Caco-2 (cell line): ENCODE results near the gene HTR1D. TPM values are rescaled to one million over a fixed set of nuclear protein-coding genes. Genes with fewer than 3 reads are reported as not detected.
A peak's percentile ranks its signal among the peaks of the same experiment; 100 is the strongest.
"Not testable (repeated sequence)": the region's sequence is repeated elsewhere in the genome, so short reads cannot be mapped to it uniquely, and the experiment has no call there.

Experiments
- Bru-seq: library from RNA; stranded (reverse); fragments of 400-500 nt; gene quantifications from one replicate; lab custom pipeline; 2021; lab: Mats Ljungman, UMichigan
- BruChase-seq, 2 experiments: library from RNA; stranded (reverse); fragments of 400-500 nt; gene quantifications; one replicate each; lab custom pipeline; 2021; lab: Mats Ljungman, UMichigan
- BruUV-seq: library from RNA; stranded (reverse); fragments of 400-500 nt; replicated peaks from 2 replicates; lab custom pipeline; 2021; lab: Mats Ljungman, UMichigan
- CTCF ChIA-PET: fragments of 300-600 bp; sonication (Branson Sonifier 250); formaldehyde crosslinking; loops from one replicate; lab custom pipeline; 2022; ENCODE audit warnings: antibody characterized with exemption; lab: Charles Lee
- POLR2A ChIA-PET: fragments of 300-600 bp; sonication (Branson Sonifier 250); formaldehyde crosslinking; loops from one replicate; lab custom pipeline; 2022; ENCODE audit warnings: antibody characterized with exemption; lab: Charles Lee
- DNase-seq, 2 experiments: peaks; one replicate each; pipeline versions ENCODE4 v3.0.0 to v3.0.0-alpha.2; 2020 to 2022
- H3K27me3 ChIP-seq: replicated peaks from 2 replicates; pipeline ENCODE4 v1.6.0; 2011; ENCODE audit warnings: low read length; ENCODE audit not compliant: control insufficient read depth, insufficient read depth
- H3K36me3 ChIP-seq: 2 replicates; pipeline ENCODE4 v1.5.1; 2011; ENCODE audit warnings: low read length; ENCODE audit not compliant: control insufficient read depth, insufficient read depth
- H3K4me1 ChIP-seq: fragments of 250-450 bp; sonication (Bioruptor Pico); 2 replicates; pipeline ENCODE4 v1.5.1; 2020; ENCODE audit warnings: mild to moderate bottlenecking
- H3K4me3 ChIP-seq: 2 replicates; pipeline ENCODE4 v1.5.1; 2011; ENCODE audit warnings: low read depth, mild to moderate bottlenecking, control low read depth, low read length
- H3K9me3 ChIP-seq: fragments of 250-450 bp; sonication (Bioruptor Pico); 2 replicates; pipeline ENCODE4 v1.5.1; 2020; ENCODE audit warnings: mild to moderate bottlenecking, moderate library complexity
- H3K27ac Mint-ChIP-seq: one replicate; pipeline ENCODE4 v1.8.0; 2022; ENCODE audit warnings: mixed read lengths; ENCODE audit not compliant: unreplicated experiment
- H3K27me3 Mint-ChIP-seq: one replicate; pipeline ENCODE4 v1.8.0; 2022; ENCODE audit warnings: mixed read lengths; ENCODE audit not compliant: insufficient read depth, unreplicated experiment
- H3K36me3 Mint-ChIP-seq: one replicate; pipeline ENCODE4 v1.8.0; 2022; ENCODE audit warnings: mild to moderate bottlenecking, mixed read lengths; ENCODE audit not compliant: insufficient read depth, unreplicated experiment
- H3K4me1 Mint-ChIP-seq: one replicate; pipeline ENCODE4 v1.8.0; 2022; ENCODE audit warnings: low read depth, mixed read lengths; ENCODE audit not compliant: unreplicated experiment
- H3K4me3 Mint-ChIP-seq: one replicate; pipeline ENCODE4 v1.8.0; 2022; ENCODE audit warnings: mild to moderate bottlenecking, moderate library complexity, mixed read lengths; ENCODE audit not compliant: unreplicated experiment
- H3K9me3 Mint-ChIP-seq: one replicate; pipeline ENCODE4 v1.8.0; 2022; ENCODE audit warnings: mixed read lengths; ENCODE audit not compliant: unreplicated experiment
- intact Hi-C: fragments of 100-400 bp; cut with micrococcal nuclease; formaldehyde crosslinking; loops from one replicate; pipeline ENCODE4 v1.10.0; 2022; ENCODE audit not compliant: unreplicated experiment
- long read RNA-seq: library from polyadenylated mRNA; stranded (forward); transcript quantifications from one replicate; pipeline ENCODE4 v2.0.0, GENCODE V29; 2022
- total RNA-seq: library from RNA; stranded (reverse); gene quantifications from 2 replicates; pipeline ENCODE4 v1.2.3, GENCODE V29; 2022
- TF ChIP-seq, protein P1 (sequence below), 2 experiments: fragments of 200-600 bp in 1 of 2; IDR thresholded peaks; 1 replicate in 1 of 2; 2 replicates in 1 of 2; pipeline versions ENCODE4 v1.5.1 to v1.8.0; 2011 to 2022; ENCODE audit warnings: antibody characterized with exemption in 1 of 2, control low read depth in 1 of 2, inconsistent platforms in 1 of 2, low read depth in 1 of 2, low read length in 1 of 2, mild to moderate bottlenecking in 1 of 2, moderate library complexity in 1 of 2; ENCODE audit not compliant: insufficient read depth in 1 of 2, severe bottlenecking in 1 of 2, unreplicated experiment in 1 of 2

The HTR1D gene, protein sequence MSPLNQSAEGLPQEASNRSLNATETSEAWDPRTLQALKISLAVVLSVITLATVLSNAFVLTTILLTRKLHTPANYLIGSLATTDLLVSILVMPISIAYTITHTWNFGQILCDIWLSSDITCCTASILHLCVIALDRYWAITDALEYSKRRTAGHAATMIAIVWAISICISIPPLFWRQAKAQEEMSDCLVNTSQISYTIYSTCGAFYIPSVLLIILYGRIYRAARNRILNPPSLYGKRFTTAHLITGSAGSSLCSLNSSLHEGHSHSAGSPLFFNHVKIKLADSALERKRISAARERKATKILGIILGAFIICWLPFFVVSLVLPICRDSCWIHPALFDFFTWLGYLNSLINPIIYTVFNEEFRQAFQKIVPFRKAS
- total RNA-seq = 7.7 and 8.7 TPM in 2 replicates
- Bru-seq, nascent RNA = percentile 56 among the genes with signal in this experiment
- BruChase-seq, experiment 1, labeled RNA remaining after a 2-hour chase = percentile 87 among the genes with signal in this experiment
- percentile 84 among the genes with signal in this experiment for BruChase-seq, experiment 2, labeled RNA remaining after a 6-hour chase
- long read RNA-seq, partial matches to known transcripts = 0 of 7 reads
- long read RNA-seq, other reads (novel, unspliced or antisense) = 4 of 7 reads

GRCh38 chr1:23217421-23218115, at the start of gene HTR1D:
HTR1D (minus strand) TSS chr1:23217502; CDS start chr1:23194219, 23,283 bp downstream.
- POLR2A ChIA-PET = no interaction called here
- Mint-ChIP-seq H3K4me1 (peaks cover 6% of the 10 kb centered on the region), H3K27me3 (no peaks in the 10 kb centered on the region), H3K4me3 (peak within 1 kb of the TSS; percentile 68), H3K36me3 (no peaks in the 10 kb centered on the region), H3K9me3 (no peaks in the 10 kb centered on the region), H3K27ac (no peak within 1 kb of the TSS)
- TF ChIP-seq, protein P1, sequence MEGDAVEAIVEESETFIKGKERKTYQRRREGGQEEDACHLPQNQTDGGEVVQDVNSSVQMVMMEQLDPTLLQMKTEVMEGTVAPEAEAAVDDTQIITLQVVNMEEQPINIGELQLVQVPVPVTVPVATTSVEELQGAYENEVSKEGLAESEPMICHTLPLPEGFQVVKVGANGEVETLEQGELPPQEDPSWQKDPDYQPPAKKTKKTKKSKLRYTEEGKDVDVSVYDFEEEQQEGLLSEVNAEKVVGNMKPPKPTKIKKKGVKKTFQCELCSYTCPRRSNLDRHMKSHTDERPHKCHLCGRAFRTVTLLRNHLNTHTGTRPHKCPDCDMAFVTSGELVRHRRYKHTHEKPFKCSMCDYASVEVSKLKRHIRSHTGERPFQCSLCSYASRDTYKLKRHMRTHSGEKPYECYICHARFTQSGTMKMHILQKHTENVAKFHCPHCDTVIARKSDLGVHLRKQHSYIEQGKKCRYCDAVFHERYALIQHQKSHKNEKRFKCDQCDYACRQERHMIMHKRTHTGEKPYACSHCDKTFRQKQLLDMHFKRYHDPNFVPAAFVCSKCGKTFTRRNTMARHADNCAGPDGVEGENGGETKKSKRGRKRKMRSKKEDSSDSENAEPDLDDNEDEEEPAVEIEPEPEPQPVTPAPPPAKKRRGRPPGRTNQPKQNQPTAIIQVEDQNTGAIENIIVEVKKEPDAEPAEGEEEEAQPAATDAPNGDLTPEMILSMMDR (IDR thresholded peaks at IDR 0.05; ENCODE audit: insufficient read depth in 1 of 2, low read depth in 1 of 2, low read length in 1 of 2, severe bottlenecking in 1 of 2, unreplicated experiment in 1 of 2) = no peak
- Histone ChIP-seq H3K36me3 (no peaks in the 10 kb centered on the region; the same call in 1 of the 2 replicates), H3K9me3 (no peaks in the 10 kb centered on the region), H3K27me3 (no peaks in the 10 kb centered on the region), H3K4me1 (peaks cover 7% of the 10 kb centered on the region), H3K4me3 (peak within 1 kb of the TSS; percentile 71)
- intact Hi-C loops = loop anchor here (5.0 kb wide), 1 partner anchor 55 kb away; no protein-coding TSS in a partner anchor
- peak in 1 of 2 experiments; percentile 51 for DNase-seq
- BruUV-seq = no TSS peak
- CTCF ChIA-PET = interaction anchor here (0.6 to 0.7 kb wide), 2 partner anchors 168 to 1194 kb away, joined by 3 read pairs; no protein-coding TSS in a partner anchor

GRCh38 chr1:23263380-23263887, 46.1 kb upstream of the HTR1D start:
- no peaks in the 10 kb centered on the region for H3K36me3 Mint-ChIP-seq
- no peak overlapping the region for H3K27ac Mint-ChIP-seq
- no peak overlapping the region for H3K4me3 Mint-ChIP-seq
- POLR2A ChIA-PET = no interaction called here
- intact Hi-C loops = no loop called here
- CTCF ChIA-PET = interaction anchor here (0.5 kb wide), 1 partner anchor 10 kb away, joined by 3 read pairs; no protein-coding TSS in a partner anchor
- no TSS peak for BruUV-seq
- Histone ChIP-seq H3K27me3 (no peaks in the 10 kb centered on the region), H3K4me1 (no peaks in the 10 kb centered on the region), H3K9me3 (no peaks in the 10 kb centered on the region), H3K4me3 (no peak overlapping the region), H3K36me3 (no peaks in the 10 kb centered on the region)
- no peaks in the 10 kb centered on the region for H3K27me3 Mint-ChIP-seq
- no peaks in the 10 kb centered on the region for H3K4me1 Mint-ChIP-seq
- no peak for DNase-seq
- TF ChIP-seq, protein P1 (IDR thresholded peaks at IDR 0.05; ENCODE audit: insufficient read depth in 1 of 2, low read depth in 1 of 2, low read length in 1 of 2, severe bottlenecking in 1 of 2, unreplicated experiment in 1 of 2) = no peak
- no peaks in the 10 kb centered on the region for H3K9me3 Mint-ChIP-seq

DNA sequence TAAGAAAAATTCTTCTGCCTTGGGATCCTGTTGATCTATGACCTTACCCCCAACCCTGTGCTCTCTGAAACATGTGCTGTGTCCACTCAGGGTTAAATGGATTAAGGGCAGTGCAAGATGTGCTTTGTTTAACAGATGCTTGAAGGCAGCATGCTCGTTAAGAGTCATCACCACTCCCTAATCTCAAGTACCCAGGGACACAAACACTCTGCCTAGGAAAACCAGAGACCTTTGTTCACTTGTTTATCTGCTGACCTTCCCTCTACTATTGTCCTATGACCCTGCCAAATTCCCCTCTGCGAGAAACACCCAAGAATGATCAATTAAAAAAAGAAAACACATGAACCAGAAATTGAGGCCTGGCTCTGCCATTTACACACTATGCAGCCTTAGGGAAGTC, 40.8 kb upstream of the HTR1D start:
- H3K36me3 ChIP-seq, H3K4me1 Mint-ChIP-seq, intact Hi-C loops, H3K36me3 Mint-ChIP-seq, H3K27ac Mint-ChIP-seq, H3K9me3 Mint-ChIP-seq, H3K27me3 ChIP-seq, H3K4me3 ChIP-seq, H3K4me3 Mint-ChIP-seq, BruUV-seq, H3K9me3 ChIP-seq, CTCF ChIA-PET, H3K4me1 ChIP-seq, POLR2A ChIA-PET, DNase-seq, H3K27me3 Mint-ChIP-seq: not testable (repeated sequence)

GRCh38 chr1:23257371-23257770, 40.1 kb upstream of the HTR1D start:
- H3K27me3 ChIP-seq, BruUV-seq, POLR2A ChIA-PET, H3K4me3 Mint-ChIP-seq, intact Hi-C loops, H3K4me1 Mint-ChIP-seq, H3K27ac Mint-ChIP-seq, H3K36me3 Mint-ChIP-seq, H3K4me1 ChIP-seq, H3K36me3 ChIP-seq, CTCF ChIA-PET, H3K4me3 ChIP-seq, H3K9me3 Mint-ChIP-seq, H3K27me3 Mint-ChIP-seq, DNase-seq, H3K9me3 ChIP-seq: not testable (repeated sequence)
